GM19328 (cell line): ENCODE results near the gene MKRN2OS.

Experiments used
- ATAC-seq: cut with Tn5 transposase; IDR thresholded peaks from one replicate; pipeline ENCODE4 v1.9.1; 2021; ENCODE audit warnings: mild to moderate bottlenecking, moderate library complexity; ENCODE audit not compliant: unreplicated experiment

Gene MKRN2OS

GRCh38 chr3:12516873-12517272 is 28.4 kb downstream of the MKRN2OS start:
- ATAC-seq = no peak

DNA sequence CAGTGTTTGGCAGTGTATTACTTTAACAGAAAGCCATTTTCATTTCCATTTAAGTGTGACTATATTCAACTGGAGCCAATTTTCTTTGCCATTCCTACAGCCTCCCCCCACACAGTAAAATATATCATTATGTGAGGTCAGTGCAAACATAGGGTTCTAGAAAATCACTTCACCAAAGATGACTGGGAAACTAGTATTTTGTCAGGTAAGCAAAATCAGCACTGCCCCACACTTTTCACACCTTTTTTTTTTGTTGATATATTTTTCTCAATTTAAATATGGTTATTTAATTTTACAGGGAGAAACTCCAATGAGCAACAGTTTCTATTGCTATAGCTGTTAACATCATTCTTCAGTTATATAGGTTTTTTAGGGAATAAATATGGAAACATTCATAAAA is 29.7 kb downstream of the MKRN2OS start:
- no peak for ATAC-seq

- no peak for ATAC-seq
These were observed 31.4 kb downstream of the MKRN2OS start for GRCh38 chr3:12513694-12514446.

- no peak for ATAC-seq
These were observed 32.7 kb downstream of the MKRN2OS start for GRCh38 chr3:12512534-12513118.

GRCh38 chr3:12509466-12509865 is 35.8 kb downstream of the MKRN2OS start:
- ATAC-seq = no peak

- no peak for ATAC-seq
These were observed 37.0 kb downstream of the MKRN2OS start for GRCh38 chr3:12508291-12508700.

- no peak for ATAC-seq
These were observed 37.6 kb downstream of the MKRN2OS start for GRCh38 chr3:12507591-12508281.

DNA sequence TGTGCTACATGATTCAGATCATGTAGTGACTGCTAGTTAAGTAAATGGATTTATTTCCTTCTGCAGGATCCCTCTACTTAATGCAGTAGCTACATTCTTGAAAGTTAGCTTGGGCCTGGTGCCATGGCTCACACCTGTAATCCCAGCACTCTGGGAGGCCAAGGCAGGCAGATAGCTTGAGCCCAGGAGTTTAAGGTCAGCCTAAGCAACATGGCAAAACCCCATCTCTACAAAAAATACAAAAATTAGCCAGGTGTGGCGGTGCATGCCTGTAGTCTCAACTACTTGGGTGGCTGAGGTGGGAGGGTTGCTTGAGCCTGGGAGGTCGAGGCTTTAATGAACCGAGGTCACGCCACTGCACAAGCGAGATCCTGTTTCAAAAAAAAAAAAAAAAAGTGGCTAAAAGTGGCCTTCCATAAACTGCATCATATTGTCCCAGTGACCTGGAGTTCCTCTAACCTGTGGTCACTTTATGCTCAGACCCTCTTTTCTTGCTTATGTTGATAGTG is 39.0 kb downstream of the MKRN2OS start:
- ATAC-seq = no peak

DNA sequence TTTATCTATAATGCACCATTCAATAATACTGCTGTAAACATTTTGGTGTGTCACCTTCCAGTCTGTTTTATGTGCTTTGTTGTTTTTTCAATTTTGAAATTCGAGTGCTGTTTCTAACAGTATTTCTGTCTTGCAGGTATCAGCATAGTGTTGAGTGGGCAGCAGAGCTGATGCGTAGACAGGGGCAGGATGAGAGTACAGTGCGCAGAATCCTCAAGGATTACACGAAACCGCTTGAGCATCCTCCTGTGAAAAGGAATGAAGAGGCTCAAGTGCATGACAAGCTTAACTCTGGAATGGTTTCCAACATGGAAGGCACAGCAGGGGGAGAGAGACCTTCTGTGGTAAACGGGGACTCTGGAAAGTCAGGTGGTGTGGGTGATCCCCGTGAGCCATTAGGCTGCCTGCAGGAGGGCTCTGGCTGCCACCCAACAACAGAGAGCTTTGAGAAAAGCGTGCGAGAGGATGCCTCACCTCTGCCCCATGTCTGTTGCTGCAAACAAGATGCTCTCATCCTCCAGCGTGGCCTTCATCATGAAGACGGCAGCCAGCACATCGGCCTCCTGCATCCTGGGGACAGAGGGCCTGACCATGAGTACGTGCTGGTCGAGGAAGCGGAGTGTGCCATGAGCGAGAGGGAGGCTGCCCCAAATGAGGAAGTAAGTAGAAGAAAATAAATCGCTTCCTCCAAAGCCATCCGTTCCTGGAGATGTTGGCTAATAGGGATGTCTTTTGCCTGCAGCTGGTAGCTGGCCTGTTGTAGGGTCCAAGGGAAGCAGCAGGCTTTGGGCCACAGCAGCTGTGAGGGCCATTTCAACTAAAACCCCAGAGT is 42.0 kb downstream of the MKRN2OS start:
- ATAC-seq = no peak

DNA sequence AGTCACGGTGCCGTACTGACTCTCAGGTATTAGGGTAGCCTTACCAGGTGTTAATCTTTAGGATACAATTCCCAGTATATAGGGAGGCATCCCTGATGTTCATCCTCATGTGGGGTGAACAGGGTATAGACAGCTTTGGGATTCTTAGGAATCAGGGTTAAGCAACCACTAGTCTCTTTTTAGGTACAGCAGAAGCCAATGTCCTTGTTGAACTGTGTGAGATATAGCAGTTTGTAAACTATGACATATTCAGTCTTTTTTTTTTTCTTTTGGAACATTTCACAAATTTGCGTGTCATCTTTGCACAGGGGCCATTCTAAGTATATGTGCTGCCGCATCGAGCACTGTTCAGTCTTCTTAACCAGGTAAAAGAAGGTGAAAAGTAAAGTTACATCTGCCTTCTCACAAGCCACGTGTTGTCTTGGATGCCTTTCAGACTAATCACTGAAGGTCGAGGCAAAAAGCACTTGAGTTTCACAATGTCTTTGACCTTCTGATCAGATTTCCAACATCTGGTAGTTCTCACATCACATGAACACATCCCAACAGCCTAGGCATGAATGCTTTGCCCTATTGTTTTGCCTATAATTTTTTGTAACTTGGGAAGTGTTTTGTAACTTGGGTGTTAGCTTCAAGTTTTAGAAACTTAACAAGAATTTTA is 43.8 kb downstream of the MKRN2OS start:
- no peak for ATAC-seq

GRCh38 chr3:12499474-12499873 is 45.8 kb downstream of the MKRN2OS start:
- no peak for ATAC-seq

GRCh38 chr3:12496453-12496761 is 48.9 kb downstream of the MKRN2OS start:
- no peak for ATAC-seq

GRCh38 chr3:12495749-12496452 is 49.4 kb downstream of the MKRN2OS start:
- ATAC-seq = no peak

- no peak for ATAC-seq
These were observed 54.8 kb downstream of the MKRN2OS start for GRCh38 chr3:12490547-12490946.

- no peak for ATAC-seq
These were observed 55.5 kb downstream of the MKRN2OS start for GRCh38 chr3:12489832-12490231.
